AG09319 (cell line): ENCODE data around the gene TMEM131L.

Experiments used
- DNase-seq: peaks from one replicate; pipeline ENCODE4 v3.0.0-alpha.2; 2010; ENCODE audit warnings: low read depth; ENCODE audit errors: extremely low read depth
- CTCF ChIP-seq: IDR thresholded peaks from 2 replicates; pipeline ENCODE4 v1.5.1; 2011; ENCODE audit warnings: low read depth, mild to moderate bottlenecking, inconsistent platforms, low read length, moderate library complexity

Gene TMEM131L

DNA sequence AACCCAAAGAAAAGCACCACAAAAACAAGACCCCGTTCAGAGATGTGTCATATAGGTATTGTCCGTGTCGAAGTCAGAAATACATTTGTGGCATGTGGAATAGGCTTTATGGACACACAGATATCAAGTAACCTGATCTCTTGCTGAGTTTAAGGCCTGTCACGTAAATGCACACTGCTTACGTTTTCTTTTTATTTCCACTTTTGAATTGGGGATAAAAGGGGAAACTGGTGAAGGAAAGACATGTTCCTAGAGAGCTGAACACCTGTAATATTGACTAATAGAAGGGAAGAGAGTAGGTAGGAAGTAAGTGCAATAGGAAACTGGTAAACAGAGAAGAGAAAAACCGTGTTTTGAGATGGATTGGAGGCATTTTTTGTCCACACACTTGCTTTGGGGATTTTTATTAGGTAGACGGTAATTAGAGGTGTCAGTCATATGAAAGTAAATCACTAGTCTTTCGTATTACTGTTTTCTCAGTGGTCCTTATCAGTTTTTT is 24.9 kb downstream of the TMEM131L start:
- TF ChIP-seq CTCF, result no peak

DNA sequence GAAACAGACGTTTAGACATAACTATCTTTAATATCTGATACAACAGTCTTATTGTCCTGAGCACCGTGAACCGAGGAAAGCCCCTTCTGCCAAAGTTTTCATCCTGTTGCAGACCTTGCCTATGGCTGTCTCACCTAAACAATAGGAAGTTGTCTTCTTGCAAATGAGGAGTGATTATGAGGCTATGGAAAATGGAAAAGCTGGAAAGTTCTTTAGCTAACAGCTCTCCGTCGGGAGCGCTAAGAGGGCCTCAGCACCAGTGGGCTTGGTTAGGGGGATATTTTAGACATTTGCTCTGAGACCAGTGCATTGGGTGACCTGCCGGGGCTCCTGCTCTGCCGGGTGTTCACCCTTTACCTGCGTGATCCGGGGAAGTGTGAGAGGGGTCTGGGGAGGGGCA is 28.4 kb downstream of the TMEM131L start:
- DNase-seq, result no peak
- no peak for TF ChIP-seq CTCF

More for the DNA sequence above, 24.9 kb downstream of the TMEM131L start:
- no peak for DNase-seq

DNA sequence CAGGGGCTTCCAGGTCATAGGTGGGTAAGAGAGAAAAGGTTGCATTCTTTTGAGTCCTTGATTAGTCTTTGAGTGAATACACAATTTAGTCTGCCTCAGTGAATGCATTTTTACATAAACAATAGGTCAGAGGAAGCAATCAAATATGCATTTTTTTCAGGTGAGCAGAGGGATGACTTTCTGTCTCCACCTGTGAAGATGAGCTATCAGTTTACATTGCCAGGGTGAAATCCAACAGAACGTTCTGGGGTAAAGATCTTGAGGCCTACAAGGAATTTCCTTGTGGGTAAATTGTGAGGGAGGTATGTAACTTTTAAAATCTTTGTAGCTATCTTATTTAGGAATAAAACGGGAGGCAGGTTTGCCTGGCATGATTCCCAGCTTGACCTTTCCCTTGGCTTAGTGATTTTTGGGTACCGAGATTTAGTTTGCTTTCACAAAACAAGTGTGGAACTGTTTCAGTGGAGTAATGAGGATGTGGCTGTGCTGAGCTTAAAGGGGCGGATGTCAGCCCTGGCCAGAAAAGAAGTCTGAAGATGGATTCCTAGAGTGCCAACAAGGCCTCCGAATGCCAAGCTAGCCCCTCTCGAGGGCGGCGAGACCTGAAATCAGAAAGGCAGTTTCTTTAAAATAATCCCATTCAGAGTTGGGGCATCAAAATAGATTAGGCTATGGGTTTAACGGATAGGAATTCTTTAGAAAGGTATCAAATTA is 29.5 kb downstream of the TMEM131L start:
- TF ChIP-seq CTCF, result no peak
- DNase-seq, result no peak

GRCh38 chr4:153497091-153497531 is 31.0 kb downstream of the TMEM131L start:
- no peak for TF ChIP-seq CTCF
- DNase-seq, result no peak

DNA sequence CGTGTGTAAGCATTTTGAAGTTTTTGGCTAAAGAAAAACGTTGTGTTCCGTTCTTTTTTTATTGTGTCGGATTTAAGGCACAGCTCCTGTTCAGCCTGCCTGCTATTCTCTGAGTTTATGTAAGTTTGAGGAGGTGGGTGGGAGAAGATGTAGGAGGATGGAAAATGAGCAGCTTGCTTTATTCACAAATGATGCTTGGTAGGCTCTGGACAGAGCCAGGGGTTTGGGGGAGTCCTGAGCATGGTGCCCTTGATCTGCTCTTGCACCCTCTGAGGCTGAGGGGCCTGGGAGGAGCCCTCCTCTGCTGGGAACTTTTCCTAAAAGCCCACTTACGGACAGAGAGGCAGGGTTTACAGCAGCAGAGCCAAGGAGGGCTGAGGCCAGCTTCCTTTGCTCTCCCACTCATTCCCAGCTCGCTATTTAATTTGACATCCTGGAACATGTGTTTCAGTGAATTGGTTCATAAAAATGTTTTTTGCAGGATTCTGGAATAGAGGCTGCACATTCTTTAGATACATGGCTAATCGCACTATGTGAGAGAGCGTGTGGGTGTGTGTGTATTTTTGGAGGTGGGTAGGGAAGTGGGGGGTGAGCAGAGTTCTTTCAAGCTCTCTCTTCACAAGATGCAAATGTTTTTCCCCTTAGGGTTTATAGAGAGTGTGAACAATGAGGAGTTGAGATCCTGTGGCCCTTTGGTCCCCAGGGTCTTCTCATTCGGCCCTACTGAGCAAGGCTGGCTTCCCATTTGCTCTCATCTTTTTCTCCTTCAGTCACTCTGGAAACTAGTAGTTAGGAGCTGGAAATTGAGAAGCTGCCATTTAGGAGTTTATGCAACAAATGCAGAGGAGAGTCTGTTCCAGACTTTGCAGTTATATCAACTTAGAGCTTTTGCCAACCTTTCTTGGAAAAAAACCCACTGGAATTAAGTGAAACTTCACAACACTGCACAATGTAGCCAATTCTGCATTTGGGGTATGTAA is 32.1 kb downstream of the TMEM131L start:
- no peak for TF ChIP-seq CTCF
- DNase-seq, result no peak

- no peak for TF ChIP-seq CTCF
These were observed 32.8 kb downstream of the TMEM131L start for GRCh38 chr4:153499005-153499404.

GRCh38 chr4:153501578-153501977 is 35.4 kb downstream of the TMEM131L start:
- no peak for DNase-seq
- TF ChIP-seq CTCF, result no peak

More at GRCh38 chr4:153499005-153499404, 32.8 kb downstream of the TMEM131L start:
- DNase-seq, result no peak
